HepG2 (cell line): ENCODE results near the gene CTSZ. TPM values are rescaled to one million over a fixed set of nuclear protein-coding genes. Genes with fewer than 3 reads are reported as not detected.

ENCODE experiments used
- ATAC-seq: fragments of 200-7000 bp; cut with Tn5 transposase; 3 replicates; pipeline ENCODE4 v1.9.1; 2020; ENCODE audit warnings: mild to moderate bottlenecking, moderate library complexity
- BruUV-seq: library from RNA; stranded (reverse); fragments of 400-500 nt; replicated peaks from 2 replicates; lab custom pipeline; 2021; lab: Mats Ljungman, UMichigan
- CTCF ChIA-PET: fragments of 300-600 bp; formaldehyde crosslinking; extraction: SDS; loops from one replicate; lab custom pipeline; 2021; ENCODE audit warnings: low total read pairs, inconsistent platforms, low intra/inter-chr PET ratio; lab: Yijun Ruan, JAX
- POLR2A ChIA-PET: fragments of 350-600 bp; sonication (Branson Sonifier 250); formaldehyde crosslinking; loops from one replicate; lab custom pipeline; 2020; ENCODE audit warnings: antibody characterized with exemption, inconsistent platforms; lab: Yijun Ruan, JAX
- DNase-seq: peaks from one replicate; pipeline ENCODE4 v3.0.0-alpha.2; 2015; ENCODE audit warnings: low spot score
- FAIRE-seq: peaks from 3 replicates; lab custom pipeline; 2011; peaks lifted over from hg19 to GRCh38; lab: Jason Lieb, UNC
- H2AFZ ChIP-seq: one replicate; pipeline ENCODE4 v1.6.1; 2011; ENCODE audit warnings: low read length, inconsistent platforms
- H3K27ac ChIP-seq: fragments of 300-600 bp; 3 replicates; pipeline ENCODE4 v1.8.0; 2011; ENCODE audit warnings: mixed run types, mild to moderate bottlenecking, mixed read lengths, low read length, inconsistent platforms; ENCODE audit not compliant: insufficient read depth; ENCODE audit errors: extremely low read length
- H3K27me3 ChIP-seq, 2 experiments: fragments of 200-600 bp in 1 of 2; 2 replicates in 1 of 2; 3 replicates in 1 of 2; pipeline versions ENCODE4 v1.6.0 to v1.8.0; 2011; ENCODE audit warnings: low read length in 2 of 2, mild to moderate bottlenecking in 2 of 2, moderate library complexity in 2 of 2, inconsistent platforms in 1 of 2; ENCODE audit not compliant: insufficient read depth in 2 of 2, control insufficient read depth in 1 of 2
- H3K36me3 ChIP-seq, 2 experiments: fragments of 200-600 bp in 1 of 2; replicated peaks in 1 of 2; 2 replicates in 1 of 2; 3 replicates in 1 of 2; pipeline versions ENCODE4 v1.5.1 to v1.8.0; 2011; ENCODE audit warnings: low read length in 2 of 2, inconsistent platforms in 1 of 2; ENCODE audit not compliant: insufficient read depth in 2 of 2, control insufficient read depth in 1 of 2
- H3K4me1 ChIP-seq: 2 replicates; pipeline ENCODE4 v1.5.1; 2012; ENCODE audit warnings: low read length, inconsistent platforms; ENCODE audit not compliant: insufficient read depth
- H3K4me2 ChIP-seq: 2 replicates; pipeline ENCODE4 v1.6.0; 2011; ENCODE audit warnings: low read depth, low read length, inconsistent platforms
- H3K4me3 ChIP-seq, 3 experiments: fragments of 200-600 bp in 1 of 3; sonication (generic), shearing (Covaris generic) in 1 of 3; replicated peaks in 1 of 3; 2 replicates each; pipeline ENCODE4 v1.5.1; 2011 to 2016; ENCODE audit warnings: low read length in 3 of 3, inconsistent platforms in 2 of 3, low read depth in 2 of 3, mild to moderate bottlenecking in 2 of 3, control low read depth in 1 of 3, mixed read lengths in 1 of 3; ENCODE audit not compliant: insufficient read depth in 1 of 3
- H3K79me2 ChIP-seq: one replicate; pipeline ENCODE4 v1.6.1; 2011; ENCODE audit warnings: low read length, inconsistent platforms; ENCODE audit not compliant: insufficient read depth
- H3K9ac ChIP-seq: 2 replicates; pipeline ENCODE4 v1.6.0; 2011; ENCODE audit warnings: mild to moderate bottlenecking, low read depth, low read length, inconsistent platforms; ENCODE audit not compliant: insufficient read depth
- H3K9me3 ChIP-seq: 2 replicates; pipeline ENCODE4 v1.5.1; 2012; ENCODE audit warnings: mild to moderate bottlenecking, low read length
- H4K20me1 ChIP-seq: 2 replicates; pipeline ENCODE4 v1.6.0; 2011; ENCODE audit warnings: inconsistent platforms, mild to moderate bottlenecking, low read length, moderate library complexity; ENCODE audit not compliant: insufficient read depth
- ATF7-NPFF ChIP-seq: sonication (generic); formaldehyde crosslinking; IDR thresholded peaks from 2 replicates; pipeline ENCODE4 v1.8.1; 2023; ENCODE audit warnings: mild to moderate bottlenecking, low read depth, missing genetic modification reagents, moderate library complexity
- EED ChIP-seq: sonication (generic); formaldehyde crosslinking; IDR thresholded peaks from 2 replicates; pipeline ENCODE4 v1.5.0; 2020; ENCODE audit warnings: mild to moderate bottlenecking, missing genetic modification reagents
- FLYWCH1 ChIP-seq: sonication (generic); formaldehyde crosslinking; IDR thresholded peaks from 2 replicates; pipeline ENCODE4 v1.8.1; 2023; ENCODE audit warnings: mild to moderate bottlenecking, missing genetic modification reagents
- HNF1B ChIP-seq: sonication (generic); formaldehyde crosslinking; IDR thresholded peaks from 2 replicates; pipeline ENCODE4 v1.5.1; 2020; ENCODE audit warnings: mild to moderate bottlenecking, moderate library complexity, missing genetic modification reagents
- MTA3 ChIP-seq: sonication (generic); formaldehyde crosslinking; IDR thresholded peaks from 2 replicates; pipeline ENCODE4 v1.4.0; 2020; ENCODE audit warnings: missing genetic modification reagents
- NR2F6 ChIP-seq, 2 experiments: IDR thresholded peaks; 2 replicates each; pipeline ENCODE4 v1.6.1; 2016; ENCODE audit warnings: antibody characterized with exemption in 1 of 2, mild to moderate bottlenecking in 1 of 2
- ONECUT2 ChIP-seq: sonication (generic); formaldehyde crosslinking; IDR thresholded peaks from 2 replicates; pipeline ENCODE4 v1.4.0; 2020; ENCODE audit warnings: missing genetic modification reagents
- RBM22 ChIP-seq: fragments of 200-400 bp; formaldehyde crosslinking; optimal IDR thresholded peaks from 2 replicates; pipeline ENCODE3; 2017; ENCODE audit warnings: mild to moderate bottlenecking, low read length, moderate library complexity
- SAFB2 ChIP-seq: sonication (generic); formaldehyde crosslinking; IDR thresholded peaks from 2 replicates; pipeline ENCODE4 v1.5.1; 2020; ENCODE audit warnings: missing genetic modification reagents, low read depth, mild to moderate bottlenecking, borderline replicate concordance
- SALL1 ChIP-seq: sonication (generic); formaldehyde crosslinking; IDR thresholded peaks from 2 replicates; pipeline ENCODE4 v1.8.0; 2022; ENCODE audit warnings: mild to moderate bottlenecking, missing genetic modification reagents
- SIX4 ChIP-seq: sonication (generic); formaldehyde crosslinking; IDR thresholded peaks from 2 replicates; pipeline ENCODE4 v1.4.0; 2020; ENCODE audit warnings: missing genetic modification reagents
- SMARCE1 ChIP-seq: fragments of 450-650 bp; IDR thresholded peaks from 2 replicates; pipeline ENCODE4 v1.6.1; 2017; ENCODE audit warnings: borderline replicate concordance
- U2AF2 ChIP-seq: fragments of 200-400 bp; formaldehyde crosslinking; IDR thresholded peaks from 2 replicates; pipeline ENCODE4 v1.6.1; 2017; ENCODE audit warnings: low read depth, mild to moderate bottlenecking, low read length
- ZBTB44 ChIP-seq: sonication (generic); formaldehyde crosslinking; IDR thresholded peaks from 2 replicates; pipeline ENCODE4 v1.4.0; 2020; ENCODE audit warnings: missing genetic modification reagents
- ZNF180 ChIP-seq: sonication (generic); formaldehyde crosslinking; IDR thresholded peaks from 2 replicates; pipeline ENCODE4 v1.4.0; 2020; ENCODE audit warnings: low read depth, missing genetic modification reagents, borderline replicate concordance
- ZNF260 ChIP-seq: sonication (generic); formaldehyde crosslinking; IDR thresholded peaks from 2 replicates; pipeline ENCODE4 v1.4.0; 2020; ENCODE audit warnings: missing genetic modification reagents, low read depth, mild to moderate bottlenecking, borderline replicate concordance
- ZNF616 ChIP-seq: sonication (generic); formaldehyde crosslinking; IDR thresholded peaks from 2 replicates; pipeline ENCODE4 v1.5.0; 2020; ENCODE audit warnings: low read depth, mild to moderate bottlenecking, missing genetic modification reagents
- WGBS: methylation state at CpG from one replicate; pipeline ENCODE4 v1.1.6; 2017; ENCODE audit warnings: low lambda C conversion rate; 5-methylcytosine and 5-hydroxymethylcytosine counted together
- in situ Hi-C: cut with HindIII; loops from 2 replicates; pipeline ENCODE4 v1.10.0; 2017; ENCODE audit warnings: low pct_unique_long_range_greater_than_20kb; ENCODE audit not compliant: extremely low pct_ligation_motif_present
- intact Hi-C: fragments of 100-400 bp; cut with micrococcal nuclease; formaldehyde crosslinking; loops from one replicate; pipeline ENCODE4 v1.10.0; 2022; ENCODE audit not compliant: unreplicated experiment
- polyA plus RNA-seq, 8 experiments: library from polyadenylated mRNA; depleted of rRNA in 3 of 8; stranded (reverse) in 7 of 8; unstranded in 1 of 8; fragments of >200 nt; fragmentation: Illumina TruSeq in 4 of 8; extraction: Trizol in 4 of 8; gene quantifications; 2 replicates each; pipeline versions ENCODE4 v1.2.1 to v1.2.3, GENCODE V29; 2011 to 2016; ENCODE audit warnings: low read depth in 4 of 8, missing spikeins in 1 of 8, mixed read lengths in 1 of 8; ENCODE audit not compliant: insufficient read depth in 1 of 8
- total RNA-seq, 5 experiments: library from RNA; depleted of rRNA; stranded (reverse); fragments of >200 nt; fragmentation: Illumina TruSeq; extraction: Trizol; gene quantifications; 2 replicates each; pipeline ENCODE4 v1.2.3, GENCODE V29; 2016; ENCODE audit warnings: low read depth in 1 of 5
- TF ChIP-seq, protein P1 (sequence below): sonication (generic); formaldehyde crosslinking; conservative IDR thresholded peaks from 2 replicates; pipeline ENCODE4 v1.8.1; 2023; ENCODE audit warnings: missing genetic modification reagents

The CTSZ gene
- total and polyA plus RNA-seq, 2 of the 13 experiments (the other 11 are each of a cell fraction or from before 2014, with no cell fraction given): 0.33 TPM; not detected in 1

GRCh38 chr20:58993332-58994248 lies 13.5 kb downstream of the CTSZ start:
- intact Hi-C loops (no loop called here), in situ Hi-C loops (no loop called here)
- Histone ChIP-seq H3K9ac (no peak overlapping the region), H3K9me3 (no peaks in the 10 kb centered on the region), H3K79me2 (no peaks in the 10 kb centered on the region), H3K27me3 (no peaks in the 10 kb centered on the region), H3K36me3 (peaks cover 46 to 67% of the 10 kb centered on the region in 2 experiments), H3K4me3 (no peak overlapping the region), H3K27ac (no peak overlapping the region), H3K4me1 (peaks cover 67% of the 10 kb centered on the region), H3K4me2 (no peak overlapping the region), H2AFZ (no peak overlapping the region), H4K20me1 (no peaks in the 10 kb centered on the region)
- FAIRE-seq (no peak), DNase-seq (no peak), ATAC-seq (no peak)
- 96% methylated on average over 23 of the region's 23 CpGs for WGBS
- BruUV-seq: no TSS peak
- POLR2A ChIA-PET: interaction anchor here (0.9 to 2.4 kb wide), 8 partner anchors 9 to 104 kb away, joined by 3 to 11 read pairs (median 6); partner anchors contain the start of gene ATP5F1E
- CTCF ChIA-PET: no interaction called here
- TF ChIP-seq EED (CRISPR knock-in tag) (no peak), MTA3 (CRISPR knock-in tag) (no peak), SAFB2 (CRISPR knock-in tag) (no peak), ZNF180 (CRISPR knock-in tag) (no peak), U2AF2 (no peak), SMARCE1 (no peak), HNF1B (CRISPR knock-in tag) (no peak), SIX4 (CRISPR knock-in tag) (0 out of 2 replicates have a peak, but pooled peaks have one; percentile 49), ATF7-NPFF (CRISPR knock-in tag) (no peak), ZNF260 (CRISPR knock-in tag) (no peak), ONECUT2 (CRISPR knock-in tag) (no peak), ZBTB44 (no peak), FLYWCH1 (CRISPR knock-in tag) (no peak), ZNF616 (CRISPR knock-in tag) (no peak), RBM22 (peak; percentile 29), SALL1 (CRISPR knock-in tag) (no peak), NR2F6 (IDR thresholded peaks at IDR 0.05) (no peak), NR2F6 (CRISPR knock-in tag; IDR thresholded peaks at IDR 0.05) (no peak)
- TF ChIP-seq, protein P1, sequence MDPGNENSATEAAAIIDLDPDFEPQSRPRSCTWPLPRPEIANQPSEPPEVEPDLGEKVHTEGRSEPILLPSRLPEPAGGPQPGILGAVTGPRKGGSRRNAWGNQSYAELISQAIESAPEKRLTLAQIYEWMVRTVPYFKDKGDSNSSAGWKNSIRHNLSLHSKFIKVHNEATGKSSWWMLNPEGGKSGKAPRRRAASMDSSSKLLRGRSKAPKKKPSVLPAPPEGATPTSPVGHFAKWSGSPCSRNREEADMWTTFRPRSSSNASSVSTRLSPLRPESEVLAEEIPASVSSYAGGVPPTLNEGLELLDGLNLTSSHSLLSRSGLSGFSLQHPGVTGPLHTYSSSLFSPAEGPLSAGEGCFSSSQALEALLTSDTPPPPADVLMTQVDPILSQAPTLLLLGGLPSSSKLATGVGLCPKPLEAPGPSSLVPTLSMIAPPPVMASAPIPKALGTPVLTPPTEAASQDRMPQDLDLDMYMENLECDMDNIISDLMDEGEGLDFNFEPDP (CRISPR knock-in tag): no peak
